ENCODE results near the gene DEAF1.

The DEAF1 gene

GRCh38 chr11:611001-611996, 83.7 kb downstream of the DEAF1 start:
- TF ChIP-seq JUND (IDR thresholded peaks at IDR 0.05; ENCODE audit: low read depth), result no peak
- in situ Hi-C loops (cut with HindIII; ENCODE audit: low pct_unique_long_range_greater_than_20kb, low sequenced_read_pairs), result no loop called here

GRCh38 chr11:610146-610801, 84.7 kb downstream of the DEAF1 start:
- in situ Hi-C loops (cut with HindIII; ENCODE audit: low pct_unique_long_range_greater_than_20kb, low sequenced_read_pairs), result no loop called here
- no peak for TF ChIP-seq JUND (IDR thresholded peaks at IDR 0.05; ENCODE audit: low read depth)
- DNase-seq (ENCODE audit: low read depth in 1 of 2, low spot score in 1 of 2), result no peak

More at GRCh38 chr11:611001-611996, 83.7 kb downstream of the DEAF1 start:
- no peak for DNase-seq (ENCODE audit: low read depth in 1 of 2, low spot score in 1 of 2)

GRCh38 chr11:609341-609811, 85.6 kb downstream of the DEAF1 start:
- TF ChIP-seq JUND (IDR thresholded peaks at IDR 0.05; ENCODE audit: low read depth), result no peak
- in situ Hi-C loops (cut with HindIII; ENCODE audit: low pct_unique_long_range_greater_than_20kb, low sequenced_read_pairs), result no loop called here
- no peak for DNase-seq (ENCODE audit: low read depth in 1 of 2, low spot score in 1 of 2)

GRCh38 chr11:608791-609251, 86.2 kb downstream of the DEAF1 start:
- in situ Hi-C loops (cut with HindIII; ENCODE audit: low pct_unique_long_range_greater_than_20kb, low sequenced_read_pairs), result no loop called here
- no peak for DNase-seq (ENCODE audit: low read depth in 1 of 2, low spot score in 1 of 2)
- TF ChIP-seq JUND (IDR thresholded peaks at IDR 0.05; ENCODE audit: low read depth), result no peak

DNA sequence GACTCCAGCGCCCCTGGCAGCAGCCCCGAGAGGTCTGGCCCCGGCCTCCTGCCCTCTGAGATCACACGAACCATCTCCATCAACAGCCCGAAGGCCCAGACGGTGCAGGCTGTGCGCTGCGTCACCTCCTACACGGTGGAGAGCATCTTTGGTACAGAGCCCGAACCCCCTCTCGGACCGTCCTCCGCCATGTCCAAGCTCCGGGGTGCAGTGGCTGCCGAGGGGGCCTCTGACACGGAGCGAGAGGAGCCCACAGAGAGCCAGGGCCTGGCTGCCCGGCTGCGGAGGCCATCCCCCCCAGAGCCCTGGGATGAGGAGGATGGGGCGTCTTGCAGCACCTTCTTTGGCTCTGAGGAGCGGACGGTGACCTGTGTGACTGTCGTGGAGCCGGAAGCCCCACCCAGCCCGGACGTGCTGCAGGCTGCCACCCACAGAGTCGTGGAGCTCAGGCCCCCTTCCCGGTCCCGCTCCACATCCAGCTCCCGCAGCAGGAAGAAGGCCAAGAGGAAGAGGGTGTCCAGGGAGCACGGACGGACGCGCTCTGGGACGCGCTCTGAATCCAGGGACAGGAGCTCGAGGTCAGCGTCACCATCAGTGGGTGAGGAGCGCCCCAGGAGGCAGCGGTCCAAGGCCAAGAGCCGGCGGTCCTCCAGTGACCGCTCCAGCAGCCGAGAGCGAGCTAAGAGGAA, 86.9 kb downstream of the DEAF1 start:
- DNase-seq (ENCODE audit: low read depth in 1 of 2, low spot score in 1 of 2), result no peak
- no peak for TF ChIP-seq JUND (IDR thresholded peaks at IDR 0.05; ENCODE audit: low read depth)
- in situ Hi-C loops (cut with HindIII; ENCODE audit: low pct_unique_long_range_greater_than_20kb, low sequenced_read_pairs), result no loop called here

GRCh38 chr11:607020-607780, 87.8 kb downstream of the DEAF1 start:
- DNase-seq (ENCODE audit: low read depth in 1 of 2, low spot score in 1 of 2), result no peak
- no peak for TF ChIP-seq JUND (IDR thresholded peaks at IDR 0.05; ENCODE audit: low read depth)
- in situ Hi-C loops (cut with HindIII; ENCODE audit: low pct_unique_long_range_greater_than_20kb, low sequenced_read_pairs), result no loop called here

DNA sequence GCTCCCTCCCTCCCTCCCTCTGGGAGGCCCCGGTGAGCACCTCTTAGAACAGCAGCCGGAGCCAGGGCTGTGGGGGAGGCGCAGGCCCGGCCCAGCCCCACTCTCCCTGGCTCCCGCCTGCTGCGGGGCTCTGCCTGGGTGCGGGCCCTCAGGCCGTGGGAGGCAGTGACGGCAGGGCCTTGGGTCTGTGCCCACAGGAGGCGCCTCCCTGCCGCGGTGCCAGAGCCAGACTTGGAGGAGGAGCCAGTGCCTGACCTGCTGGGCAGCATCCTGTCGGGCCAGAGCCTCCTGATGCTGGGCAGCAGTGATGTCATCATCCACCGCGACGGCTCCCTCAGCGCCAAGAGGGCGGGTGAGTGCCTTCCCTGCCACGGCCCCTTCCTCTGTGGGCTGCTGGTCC, 88.8 kb downstream of the DEAF1 start:
- TF ChIP-seq JUND (IDR thresholded peaks at IDR 0.05; ENCODE audit: low read depth), result no peak
- peak; percentile 72 to 79 for DNase-seq (ENCODE audit: low read depth in 1 of 2, low spot score in 1 of 2)
- in situ Hi-C loops (cut with HindIII; ENCODE audit: low pct_unique_long_range_greater_than_20kb, low sequenced_read_pairs), result no loop called here

DNA sequence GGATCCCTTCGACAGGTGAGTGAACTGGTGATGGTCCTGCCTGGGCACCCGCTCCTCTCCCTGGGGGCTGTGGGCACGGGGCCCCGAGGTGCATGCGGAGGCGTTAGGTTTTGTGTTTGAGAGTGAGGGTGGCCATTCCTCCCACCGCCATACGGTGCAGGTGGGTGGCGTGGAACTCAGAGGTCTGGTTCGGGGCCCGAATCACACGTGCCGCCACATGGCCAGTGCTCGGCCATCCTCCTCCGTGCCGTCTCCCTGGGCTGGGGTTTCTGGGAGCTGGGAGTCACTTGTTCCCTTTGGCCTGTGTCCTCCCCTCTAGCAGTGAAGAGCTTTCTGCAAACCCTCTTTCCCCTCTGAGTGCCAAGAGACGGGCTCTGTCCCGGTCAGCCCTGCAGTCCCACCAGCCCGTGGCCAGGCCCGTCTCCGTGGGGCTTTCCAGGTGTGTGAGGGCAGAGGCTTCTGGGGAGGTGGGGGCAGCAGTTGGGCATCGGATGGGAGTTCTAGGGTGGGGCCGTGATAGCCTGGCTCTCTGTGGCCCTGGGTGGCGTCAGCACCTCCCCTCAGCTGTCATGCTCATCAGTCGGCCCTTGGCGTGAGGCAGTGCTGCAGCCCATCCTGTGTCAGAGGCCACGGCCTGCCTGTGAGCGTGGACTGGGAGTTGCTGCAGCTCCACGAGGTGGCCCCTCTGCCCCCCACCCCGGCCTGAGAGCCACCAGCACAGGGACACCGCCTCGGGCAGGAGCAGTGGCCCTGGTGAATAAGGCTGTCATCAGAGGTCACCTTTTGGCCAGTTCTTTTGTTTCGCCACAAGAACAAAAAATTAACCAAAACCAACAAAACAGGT, 89.5 kb downstream of the DEAF1 start:
- no peak for DNase-seq (ENCODE audit: low read depth in 1 of 2, low spot score in 1 of 2)
- in situ Hi-C loops (cut with HindIII; ENCODE audit: low pct_unique_long_range_greater_than_20kb, low sequenced_read_pairs), result no loop called here
- no peak for TF ChIP-seq JUND (IDR thresholded peaks at IDR 0.05; ENCODE audit: low read depth)

DNA sequence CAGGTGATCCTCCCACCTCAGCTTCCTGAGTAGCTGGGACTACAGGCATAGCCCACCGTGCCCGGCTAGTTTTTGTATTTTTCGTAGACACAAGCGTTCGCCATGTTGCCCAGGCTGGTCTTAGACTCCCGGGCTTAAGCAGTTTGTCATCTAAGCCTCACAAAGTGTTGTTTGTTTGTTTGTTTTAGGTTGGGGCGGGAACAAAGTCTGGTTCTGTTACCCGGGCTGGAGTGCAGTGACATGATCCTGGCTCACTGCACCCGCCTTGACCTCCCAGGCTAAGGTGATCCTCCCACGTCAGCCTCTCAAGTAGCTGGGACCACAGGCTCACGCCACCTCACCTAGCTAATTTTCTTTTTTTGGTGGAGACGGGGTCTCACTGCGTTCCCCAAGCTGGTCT, 91.9 kb downstream of the DEAF1 start:
- DNase-seq (ENCODE audit: low read depth in 1 of 2, low spot score in 1 of 2), result no peak
- TF ChIP-seq JUND (IDR thresholded peaks at IDR 0.05; ENCODE audit: low read depth), result no peak
- in situ Hi-C loops (cut with HindIII; ENCODE audit: low pct_unique_long_range_greater_than_20kb, low sequenced_read_pairs), result no loop called here

GRCh38 chr11:601573-602245, 93.3 kb downstream of the DEAF1 start:
- in situ Hi-C loops (cut with HindIII; ENCODE audit: low pct_unique_long_range_greater_than_20kb, low sequenced_read_pairs), result no loop called here
- DNase-seq (ENCODE audit: low read depth in 1 of 2, low spot score in 1 of 2), result no peak
- no peak for TF ChIP-seq JUND (IDR thresholded peaks at IDR 0.05; ENCODE audit: low read depth)
